K562 (cell line): ENCODE measurements around the gene REC8.

ENCODE experiments used
- EP300 ChIP-seq: IDR thresholded peaks from 2 replicates; pipeline ENCODE4 v1.6.1; 2012; ENCODE audit warnings: low read length, improper control_type of control experiment
- FIP1L1 ChIP-seq: fragments of 200-400 bp; formaldehyde crosslinking; IDR thresholded peaks from 2 replicates; pipeline ENCODE4 v1.6.1; 2018; ENCODE audit warnings: mild to moderate bottlenecking, low read depth, low read length; ENCODE audit not compliant: poor library complexity, severe bottlenecking
- GTF2A2 ChIP-seq: IDR thresholded peaks from 2 replicates; pipeline ENCODE4 v1.6.1; 2016; ENCODE audit warnings: mild to moderate bottlenecking, missing genetic modification characterization, missing compliant biosample characterization
- MAFF ChIP-seq: IDR thresholded peaks from 2 replicates; pipeline ENCODE4 v1.6.1; 2012; ENCODE audit warnings: low read length, improper control_type of control experiment
- MAZ ChIP-seq, 2 experiments: fragments of 450-650 bp in 1 of 2; sonication (generic) in 1 of 2; formaldehyde crosslinking; IDR thresholded peaks in 1 of 2; conservative IDR thresholded peaks in 1 of 2; 2 replicates each; pipeline versions ENCODE4 v1.4.0 to v1.5.0; 2020; ENCODE audit warnings: mild to moderate bottlenecking in 1 of 2, missing genetic modification reagents in 1 of 2
- REST ChIP-seq, 2 experiments: fragments of 450-650 bp; formaldehyde crosslinking in 1 of 2; IDR thresholded peaks; 2 replicates each; pipeline versions ENCODE4 v1.4.0 to v1.6.1; 2014 to 2020; ENCODE audit warnings: mild to moderate bottlenecking in 2 of 2, borderline replicate concordance in 1 of 2, low read depth in 1 of 2
- ZBTB33 ChIP-seq: sonication (generic); formaldehyde crosslinking; IDR thresholded peaks from 2 replicates; pipeline ENCODE4 v1.8.1; 2023; ENCODE audit warnings: mild to moderate bottlenecking, missing genetic modification reagents
- ZBTB9 ChIP-seq: fragments of 450-650 bp; formaldehyde crosslinking; IDR thresholded peaks from 2 replicates; pipeline ENCODE4 v1.4.0; 2020; ENCODE audit warnings: mild to moderate bottlenecking, moderate library complexity
- ZNF274 ChIP-seq: IDR thresholded peaks from 2 replicates; pipeline ENCODE4 v1.6.1; 2011; ENCODE audit warnings: low read depth, mild to moderate bottlenecking, low read length, moderate library complexity, borderline replicate concordance
- ZNF785 ChIP-seq: fragments of 250-450 bp; sonication (Bioruptor Pico); IDR thresholded peaks from 2 replicates; pipeline ENCODE4 v1.4.0; 2020; ENCODE audit warnings: mild to moderate bottlenecking

- no peak for TF ChIP-seq FIP1L1
- no peak for TF ChIP-seq MAZ (CRISPR knock-in tag; conservative IDR thresholded peaks at IDR 0.05 in 1 of 2, IDR thresholded peaks at IDR 0.05 in 1 of 2)
- no peak for TF ChIP-seq GTF2A2 (tag)
- no peak for TF ChIP-seq MAFF
- no peak for TF ChIP-seq ZNF274
- TF ChIP-seq ZBTB33 = no peak
- no peak for TF ChIP-seq REST (IDR thresholded peaks at IDR 0.05; ENCODE audit: borderline replicate concordance)
- no peak for TF ChIP-seq REST (CRISPR knock-in tag; IDR thresholded peaks at IDR 0.05; ENCODE audit: low read depth)
- TF ChIP-seq EP300 = no peak
- TF ChIP-seq ZBTB9 (CRISPR knock-in tag) = no peak
- TF ChIP-seq ZNF785 (CRISPR knock-in tag) = no peak
These were observed 47.2 kb downstream of the REC8 start for GRCh38 chr14:24219080-24219479.
